CD4-positive, alpha-beta T cell (primary cell): ENCODE results near the gene NKD1. TPM values are rescaled to one million over a fixed set of nuclear protein-coding genes. Genes with fewer than 3 reads are reported as not detected.
A peak's percentile ranks its signal among the peaks of the same experiment; 100 is the strongest.

Source experiments
- ATAC-seq: fragments of 200-7000 bp; cut with Tn5 transposase; one replicate; pipeline ENCODE4 v1.10.0; 2022; ENCODE audit warnings: mild to moderate bottlenecking; ENCODE audit not compliant: poor library complexity
- CTCF ChIA-PET: fragments of 350-600 bp; sonication (Branson Sonifier 250); formaldehyde crosslinking; loops from one replicate; lab custom pipeline; 2021; ENCODE audit warnings: antibody characterized with exemption, inconsistent platforms; lab: Charles Lee
- POLR2A ChIA-PET: fragments of 350-600 bp; sonication (Branson Sonifier 250); formaldehyde crosslinking; loops from one replicate; lab custom pipeline; 2021; ENCODE audit warnings: antibody characterized with exemption, inconsistent platforms; lab: Charles Lee
- DNase-seq, 14 experiments: peaks; one replicate each; pipeline ENCODE4 v3.0.0-alpha.2; 2013 to 2020; ENCODE audit warnings: mixed read lengths in 2 of 14
- H3K27ac ChIP-seq, 2 donors: one replicate each; pipeline versions ENCODE4 v1.5.1 to v1.7.0; 2013; ENCODE audit warnings: low read length in 2 of 2, low read depth in 1 of 2, mild to moderate bottlenecking in 1 of 2
- H3K27me3 ChIP-seq, 2 experiments: 1 replicate in 1 of 2; 2 replicates in 1 of 2; pipeline versions ENCODE4 v1.6.1 to v1.7.0; 2013; ENCODE audit warnings: low read length in 2 of 2, control low read depth in 1 of 2, mild to moderate bottlenecking in 1 of 2, moderate library complexity in 1 of 2; ENCODE audit not compliant: insufficient read depth in 2 of 2, control insufficient read depth in 1 of 2
- H3K36me3 ChIP-seq: one replicate; pipeline ENCODE4 v1.6.1; 2013; ENCODE audit warnings: low read length, control low read depth; ENCODE audit not compliant: insufficient read depth
- H3K4me1 ChIP-seq: one replicate; pipeline ENCODE4 v1.6.1; 2013; ENCODE audit warnings: low read length, control low read depth; ENCODE audit not compliant: insufficient read depth
- H3K4me3 ChIP-seq: one replicate; pipeline ENCODE4 v1.5.1; 2013; ENCODE audit warnings: mild to moderate bottlenecking, low read length, moderate library complexity
- H3K9me3 ChIP-seq, 2 experiments: 1 replicate in 1 of 2; 2 replicates in 1 of 2; pipeline versions ENCODE4 v1.6.1 to v1.7.0; 2013; ENCODE audit warnings: low read length in 2 of 2, mild to moderate bottlenecking in 2 of 2, control low read depth in 1 of 2, moderate library complexity in 1 of 2; ENCODE audit not compliant: control insufficient read depth in 1 of 2, insufficient read depth in 1 of 2
- H3K27ac Mint-ChIP-seq: one replicate; pipeline ENCODE4 v1.8.0; 2020; ENCODE audit warnings: mixed read lengths
- H3K27me3 Mint-ChIP-seq: one replicate; pipeline ENCODE4 v1.8.0; 2021; ENCODE audit warnings: mixed read lengths
- H3K36me3 Mint-ChIP-seq: one replicate; pipeline ENCODE4 v1.8.0; 2021; ENCODE audit warnings: low read depth, mixed read lengths
- H3K4me1 Mint-ChIP-seq: one replicate; pipeline ENCODE4 v1.8.0; 2021; ENCODE audit warnings: low read depth, mixed read lengths
- H3K4me3 Mint-ChIP-seq: one replicate; pipeline ENCODE4 v1.8.0; 2020; ENCODE audit warnings: mild to moderate bottlenecking, mixed read lengths
- H3K9me3 Mint-ChIP-seq: one replicate; pipeline ENCODE4 v1.8.0; 2020; ENCODE audit warnings: mixed read lengths
- CTCF ChIP-seq: fragments of 200-600 bp; IDR thresholded peaks from one replicate; pipeline ENCODE4 v1.8.0; 2022; ENCODE audit warnings: antibody characterized with exemption, mild to moderate bottlenecking
- intact Hi-C, 2 experiments: fragments of 100-400 bp; cut with DNase I in 1 of 2; cut with micrococcal nuclease in 1 of 2; formaldehyde crosslinking; loops; one replicate each; pipeline versions ENCODE4 v1.15.1 to v1.9.0; 2023 to 2025; cut with DNase I, micrococcal nuclease
- total RNA-seq, 174 experiments: library from RNA in 2 of 174; stranded (reverse) in 2 of 174; gene quantifications; one replicate each; pipeline ENCODE4 v1.2.3 and lab custom pipeline; 2021 to 2026

Gene NKD1
- total RNA-seq, 2 experiments from 2014 or later = 6.1 to 9.8 TPM

GRCh38 chr16:50664270-50664669 is 116.1 kb downstream of the NKD1 start:
- Mint-ChIP-seq H3K9me3 (no peaks in the 10 kb centered on the region), H3K27ac (peak overlapping the region; percentile 88), H3K4me1 (peaks cover 48% of the 10 kb centered on the region), H3K27me3 (no peaks in the 10 kb centered on the region), H3K4me3 (peak overlapping the region; percentile 54), H3K36me3 (peaks cover 20% of the 10 kb centered on the region)
- CTCF ChIA-PET = interaction anchor here (1.5 to 7.5 kb wide), 6 partner anchors 13 to 309 kb away, joined by 3 to 62 read pairs (median 17); no protein-coding TSS in a partner anchor
- intact Hi-C loops = loop anchor here (2.0 to 10.0 kb wide), 5 partner anchors 112 to 642 kb away; partner anchors contain the start of gene CNEP1R1 (in 1 of the 2)
- ATAC-seq (no peak), DNase-seq (no peak)
- POLR2A ChIA-PET = interaction anchor here (1.2 to 12.3 kb wide), 3 partner anchors 17 to 142 kb away, joined by 3 to 174 read pairs (median 93); partner anchors contain the start of gene SNX20
- H3K9me3 ChIP-seq = peaks cover 0 to 5% of the 10 kb centered on the region in 2 experiments
- H3K4me3 ChIP-seq = no peak overlapping the region
- H3K36me3 ChIP-seq = peaks cover 11% of the 10 kb centered on the region
- H3K27ac ChIP-seq = no peak overlapping the region
- no peaks in the 10 kb centered on the region for H3K27me3 ChIP-seq
- H3K4me1 ChIP-seq = peaks cover 39% of the 10 kb centered on the region
- TF ChIP-seq CTCF = no peak

DNA sequence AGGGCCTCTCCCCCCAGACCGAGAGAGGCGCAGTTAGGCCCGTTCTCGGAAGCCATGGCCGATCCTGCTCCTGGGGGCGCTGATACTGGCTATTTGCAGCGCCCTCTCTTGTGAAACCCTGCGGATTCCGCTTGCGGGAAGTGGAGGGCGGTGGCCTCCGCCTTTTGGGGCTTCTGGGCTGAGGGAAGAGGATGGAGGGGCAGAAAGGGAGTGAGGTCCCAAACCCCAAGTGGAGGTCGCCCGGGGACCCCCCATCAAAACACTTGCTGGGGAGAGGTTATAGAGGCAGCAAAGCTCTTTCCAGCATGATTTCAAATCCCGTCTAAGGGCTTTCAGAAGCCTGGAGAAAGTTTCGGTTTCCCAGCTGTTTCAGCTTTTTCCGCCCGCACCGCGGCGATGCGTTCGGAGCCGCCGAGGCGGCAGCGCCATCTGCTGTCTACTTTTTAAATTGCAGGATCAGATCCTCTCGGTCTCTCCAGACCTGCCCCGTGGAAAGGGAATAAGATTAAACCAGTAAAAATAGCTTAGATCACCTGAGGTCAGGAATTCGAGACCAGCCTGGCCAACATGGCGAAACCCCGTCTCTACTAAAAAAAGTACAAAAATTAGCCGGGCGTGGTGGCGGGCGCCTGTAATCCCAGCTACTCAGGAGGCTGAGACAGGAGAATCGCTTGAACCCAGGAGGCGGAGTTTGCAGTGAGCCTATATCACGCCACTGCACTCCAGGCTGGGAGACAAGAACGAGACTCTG is 117.1 kb downstream of the NKD1 start:
- Mint-ChIP-seq H3K9me3 (no peaks in the 10 kb centered on the region), H3K27me3 (no peaks in the 10 kb centered on the region), H3K4me3 (peak overlapping the region; percentile 86), H3K36me3 (peaks cover 27% of the 10 kb centered on the region), H3K4me1 (peaks cover 44% of the 10 kb centered on the region), H3K27ac (peak overlapping the region; percentile 88)
- Histone ChIP-seq H3K27me3 (no peaks in the 10 kb centered on the region), H3K27ac (peak overlapping the region in 1 of 2 donors; percentile 18), H3K9me3 (peaks cover 0 to 5% of the 10 kb centered on the region in 2 experiments), H3K4me1 (peaks cover 39% of the 10 kb centered on the region), H3K36me3 (peaks cover 16% of the 10 kb centered on the region), H3K4me3 (peak overlapping the region; percentile 58)
- DNase-seq = peak; percentile 69 to 92 (median 85)
- ATAC-seq = peak; percentile 60
- intact Hi-C loops = loop anchor here (1.0 to 10.0 kb wide), 7 partner anchors 82 to 641 kb away; partner anchors contain the start of genes ADCY7 (in 1 of the 2) and CNEP1R1 (in 1 of the 2)
- TF ChIP-seq CTCF = peak; percentile 89
- ChIA-PET POLR2A (interaction anchor here (0.6 to 12.3 kb wide), 15 partner anchors 16 to 640 kb away, joined by 3 to 174 read pairs (median 3); partner anchors contain the start of genes BRD7, CNEP1R1, CYLD and SNX20), CTCF (interaction anchor here (0.6 to 7.5 kb wide), 55 partner anchors 10 to 641 kb away, joined by 3 to 62 read pairs (median 4); partner anchors contain the start of genes ADCY7, BRD7, CNEP1R1 and NOD2)

GRCh38 chr16:50666658-50667496 is 118.7 kb downstream of the NKD1 start:
- peak; percentile 65 for ATAC-seq

More at GRCh38 chr16:50666658-50667496, 118.7 kb downstream of the NKD1 start:
- CTCF ChIA-PET = interaction anchor here (0.7 to 7.5 kb wide), 14 partner anchors 10 to 599 kb away, joined by 3 to 62 read pairs (median 4); partner anchors contain the start of gene SNX20
- peaks cover 4% of the 10 kb centered on the region for H3K9me3 Mint-ChIP-seq
- intact Hi-C loops = loop anchor here (2.0 to 10.0 kb wide), 7 partner anchors 16 to 642 kb away; partner anchors contain the start of genes ADCY7 (in 1 of the 2) and CNEP1R1 (in 1 of the 2)
- H3K36me3 Mint-ChIP-seq = peaks cover 43% of the 10 kb centered on the region
- POLR2A ChIA-PET = interaction anchor here (0.7 to 12.3 kb wide), 17 partner anchors 13 to 642 kb away, joined by 3 to 174 read pairs (median 4); partner anchors contain the start of genes BRD7, CNEP1R1, CYLD and SNX20
- no peak for TF ChIP-seq CTCF
- peak in 11 of 14 experiments; percentile 22 to 74 (median 49) for DNase-seq
- peaks cover 52% of the 10 kb centered on the region for H3K4me1 Mint-ChIP-seq
- peak overlapping the region; percentile 75 for H3K4me3 Mint-ChIP-seq
- peak overlapping the region; percentile 35 for H3K4me3 ChIP-seq
- H3K9me3 ChIP-seq = peaks cover 4 to 7% of the 10 kb centered on the region in 2 experiments
- H3K27me3 Mint-ChIP-seq = no peaks in the 10 kb centered on the region
- peak overlapping the region; percentile 78 for H3K27ac Mint-ChIP-seq
- no peaks in the 10 kb centered on the region for H3K27me3 ChIP-seq
- peaks cover 39% of the 10 kb centered on the region for H3K4me1 ChIP-seq
- H3K36me3 ChIP-seq = peaks cover 28% of the 10 kb centered on the region
- H3K27ac ChIP-seq = peak overlapping the region; percentile 45 to 68
